ENCODE results near the gene MXD3. TPM values are rescaled to one million over a fixed set of nuclear protein-coding genes. Genes with fewer than 3 reads are reported as not detected.
A peak's percentile ranks its signal among the peaks of the same experiment; 100 is the strongest.

The MXD3 gene
- total RNA-seq, 8 experiments from 2014 or later, result 2.4 to 34.1 (median 6.3) TPM

DNA sequence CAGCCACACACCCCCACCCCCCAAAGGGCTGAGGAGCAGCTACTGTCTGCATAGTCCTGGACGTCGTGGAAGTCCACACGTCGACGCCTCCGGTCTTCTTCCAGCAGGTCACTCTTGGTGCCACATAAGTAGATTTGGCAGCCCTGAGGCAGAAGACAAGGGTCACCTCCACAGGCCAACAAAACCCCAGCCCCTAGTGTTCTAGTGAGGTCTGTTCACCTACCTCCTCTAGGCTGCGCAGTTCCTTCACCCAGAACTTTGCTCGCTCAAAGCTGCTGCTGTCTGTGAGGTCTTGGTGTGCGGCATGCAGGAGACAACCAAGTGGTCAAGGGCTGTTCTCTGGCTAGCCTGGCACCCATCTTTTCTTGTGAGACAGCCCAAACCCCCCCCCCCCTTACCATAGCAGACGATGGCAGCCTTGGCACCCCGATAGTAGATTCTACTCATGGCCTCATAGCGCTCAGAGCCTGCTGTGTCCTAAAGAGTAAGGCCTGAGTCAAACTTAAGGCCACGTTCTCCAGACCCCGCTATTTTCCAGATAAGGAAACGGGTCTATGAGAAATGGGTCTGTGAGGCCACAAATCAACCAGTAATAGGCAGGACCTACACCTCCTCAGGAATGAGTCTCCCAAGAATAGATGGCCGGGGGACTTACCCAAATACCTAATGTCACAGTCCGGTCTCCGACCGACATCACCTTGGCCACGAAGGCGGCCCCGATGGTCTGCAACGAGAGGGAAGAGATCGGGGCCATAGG lies 9.2 kb downstream of the MXD3 start:
- 0 to 80% (median 35%) methylated on average over 1 to 11 of the region's 24 CpGs; no CpG with 5 or more reads in 4 of the 10 experiments for WGBS, 10 experiments
- in situ Hi-C loops (cut with MboI; ENCODE audit: low pct_unique_long_range_greater_than_20kb in 2 of 9, low sequenced_read_pairs in 9 of 9, unreplicated experiment in 9 of 9), result no loop called here
- peaks cover 14 to 17% of the 10 kb centered on the region in 2 donors for H3K4me1 ChIP-seq (replicated peaks in 1 of 2)
- ATAC-seq (replicated peaks in 6 of 8), result peak in 2 of 8 experiments; percentile 1 to 34
- peak overlapping the region in 1 of 2 donors; percentile 87 for H3K27ac ChIP-seq
- H3K4me3 ChIP-seq, result peak overlapping the region; percentile 62 to 95 (median 82)

DNA sequence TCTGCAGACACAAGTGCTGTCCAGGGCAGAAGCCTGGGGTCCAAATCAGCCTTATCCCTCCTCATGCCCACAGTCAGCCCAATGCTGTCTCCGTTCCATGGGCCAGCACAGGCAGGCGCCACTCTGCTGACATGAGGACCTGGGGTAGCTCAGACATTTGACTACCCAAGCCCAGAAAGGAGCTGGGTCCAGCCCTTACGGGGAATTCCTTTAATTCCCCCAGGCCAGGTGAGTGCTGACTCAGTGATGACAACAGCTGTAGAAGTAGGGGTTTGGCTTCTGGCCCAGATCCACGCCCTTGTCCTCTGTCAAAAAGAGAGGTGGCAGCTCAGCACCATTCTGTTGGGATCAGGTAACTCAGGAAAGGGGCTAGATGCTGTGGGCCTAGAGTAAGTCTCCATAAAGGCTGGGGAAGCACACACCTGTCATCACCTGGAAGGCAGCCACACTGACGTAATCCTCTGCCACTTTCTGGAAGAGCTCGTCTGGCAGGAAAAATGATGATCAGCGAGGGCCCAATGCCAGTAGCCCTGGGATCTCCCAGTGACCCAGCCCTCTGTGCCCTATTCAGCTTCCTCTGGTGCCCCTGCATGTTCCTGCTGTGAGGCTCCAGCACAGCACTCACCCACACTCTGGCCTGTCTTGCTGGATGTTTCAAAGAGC lies 10.1 kb downstream of the MXD3 start:
- Histone ChIP-seq H3K4me1 (replicated peaks in 1 of 2) (peaks cover 14 to 17% of the 10 kb centered on the region in 2 donors), H3K4me3 (no peak overlapping the region), H3K27ac (no peak overlapping the region)
- ATAC-seq (replicated peaks in 6 of 8), result no peak
- in situ Hi-C loops (cut with MboI; ENCODE audit: low pct_unique_long_range_greater_than_20kb in 2 of 9, low sequenced_read_pairs in 9 of 9, unreplicated experiment in 9 of 9), result no loop called here
- WGBS, 10 experiments, result 83 to 100% (median 100%) methylated on average over 1 to 4 of the region's 7 CpGs; no CpG with 5 or more reads in 4 of the 10 experiments

DNA sequence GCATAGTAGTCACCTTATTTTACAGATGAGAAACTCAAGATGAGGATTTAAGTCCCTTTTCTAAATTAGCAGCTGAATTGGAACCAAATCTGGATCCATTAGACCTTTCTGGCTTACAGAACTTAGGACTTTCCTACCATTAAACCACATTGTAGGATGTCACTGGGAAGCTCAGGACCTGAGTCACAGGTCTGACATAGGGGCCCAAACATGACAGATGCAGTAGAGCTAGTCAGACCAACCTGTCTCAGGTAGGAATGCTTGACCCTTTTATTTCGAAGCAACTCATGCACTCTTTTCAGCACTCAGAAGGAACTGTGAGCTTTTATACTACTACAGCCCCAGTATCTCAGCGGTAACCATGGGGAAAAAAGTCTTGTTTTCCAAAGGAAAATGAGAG lies 10.7 kb downstream of the MXD3 start:
- Histone ChIP-seq H3K4me3 (no peak overlapping the region), H3K4me1 (replicated peaks in 1 of 2) (peaks cover 14 to 17% of the 10 kb centered on the region in 2 donors), H3K27ac (no peak overlapping the region)
- in situ Hi-C loops (cut with MboI; ENCODE audit: low pct_unique_long_range_greater_than_20kb in 2 of 9, low sequenced_read_pairs in 9 of 9, unreplicated experiment in 9 of 9), result no loop called here
- ATAC-seq (replicated peaks in 6 of 8), result no peak
- 67 to 100% (median 100%) methylated on average over 1 to 2 of the region's 2 CpGs; no CpG with 5 or more reads in 3 of the 10 experiments for WGBS, 10 experiments

DNA sequence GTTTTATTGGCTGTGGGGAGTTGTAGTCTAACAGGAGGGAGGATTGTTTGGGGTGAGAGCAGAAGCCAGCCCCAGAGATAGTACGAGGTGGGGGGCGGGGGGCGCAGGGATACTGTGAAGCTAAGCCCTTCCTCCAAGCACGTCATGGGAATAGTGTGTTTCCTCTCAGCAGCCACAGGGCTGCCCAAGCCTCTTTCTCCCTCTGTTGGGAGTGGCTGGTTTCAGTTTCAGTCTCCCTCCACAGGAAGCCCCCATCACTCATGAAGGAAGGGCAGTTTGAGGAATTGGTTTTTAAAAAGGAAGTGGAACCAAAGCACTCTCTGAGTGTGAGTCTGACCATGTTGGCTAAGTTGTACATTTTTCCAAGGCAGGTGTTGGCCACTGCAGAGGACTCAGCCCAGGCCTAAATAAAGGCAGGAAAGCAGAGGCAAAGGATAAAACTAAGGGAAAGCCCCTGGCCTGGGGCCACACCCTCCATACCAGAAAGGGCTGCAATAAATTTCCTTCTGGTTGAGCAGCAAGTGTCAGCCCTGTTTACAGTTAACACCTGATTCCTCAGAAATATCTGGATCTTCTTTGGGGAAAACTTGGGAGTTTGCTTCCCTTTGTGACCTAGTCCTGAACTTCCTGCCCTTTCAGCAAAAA lies 11.3 kb downstream of the MXD3 start:
- peaks cover 14 to 16% of the 10 kb centered on the region in 2 donors for H3K4me1 ChIP-seq (replicated peaks in 1 of 2)
- H3K4me3 ChIP-seq, result no peak overlapping the region
- ATAC-seq (replicated peaks in 6 of 8), result peak in 5 of 8 experiments; percentile 6 to 42 (median 19)
- in situ Hi-C loops (cut with MboI; ENCODE audit: low pct_unique_long_range_greater_than_20kb in 2 of 9, low sequenced_read_pairs in 9 of 9, unreplicated experiment in 9 of 9), result no loop called here
- 40% methylated on average over 1 of the region's 4 CpGs; no CpG with 5 or more reads in 9 of the 10 experiments for WGBS, 10 experiments
- no peak overlapping the region for H3K27ac ChIP-seq

DNA sequence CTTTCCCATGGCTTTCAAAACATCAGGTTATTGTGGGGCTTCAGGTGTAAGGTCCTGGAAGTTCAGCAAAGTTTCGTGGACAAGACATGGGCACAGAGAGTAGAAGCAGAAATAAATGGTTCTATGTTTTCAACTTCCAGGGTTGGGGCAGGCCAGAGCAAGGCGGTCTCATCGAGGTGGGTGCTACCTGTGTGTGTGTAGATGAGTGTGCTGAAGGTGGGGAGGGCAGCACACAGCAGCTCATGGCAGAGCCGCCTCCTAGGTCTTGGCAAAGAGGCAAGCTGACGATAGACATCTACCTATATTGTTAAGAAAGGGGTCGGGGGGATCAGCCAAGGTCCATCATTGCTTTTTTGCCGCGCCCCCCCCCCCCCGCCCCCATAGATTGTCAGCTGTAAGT lies 12.0 kb downstream of the MXD3 start:
- ATAC-seq (replicated peaks in 6 of 8), result no peak
- WGBS, 10 experiments, result 69 to 100% (median 89%) methylated on average over 1 to 5 of the region's 9 CpGs; no CpG with 5 or more reads in 4 of the 10 experiments
- no peak overlapping the region for H3K27ac ChIP-seq
- peaks cover 9 to 13% of the 10 kb centered on the region in 2 donors for H3K4me1 ChIP-seq (replicated peaks in 1 of 2)
- no peak overlapping the region for H3K4me3 ChIP-seq
- in situ Hi-C loops (cut with MboI; ENCODE audit: low pct_unique_long_range_greater_than_20kb in 2 of 9, low sequenced_read_pairs in 9 of 9, unreplicated experiment in 9 of 9), result loop anchor here in 1 of 9 experiments (25.0 kb wide), 1 partner anchor 187 kb away; no protein-coding TSS in a partner anchor

DNA sequence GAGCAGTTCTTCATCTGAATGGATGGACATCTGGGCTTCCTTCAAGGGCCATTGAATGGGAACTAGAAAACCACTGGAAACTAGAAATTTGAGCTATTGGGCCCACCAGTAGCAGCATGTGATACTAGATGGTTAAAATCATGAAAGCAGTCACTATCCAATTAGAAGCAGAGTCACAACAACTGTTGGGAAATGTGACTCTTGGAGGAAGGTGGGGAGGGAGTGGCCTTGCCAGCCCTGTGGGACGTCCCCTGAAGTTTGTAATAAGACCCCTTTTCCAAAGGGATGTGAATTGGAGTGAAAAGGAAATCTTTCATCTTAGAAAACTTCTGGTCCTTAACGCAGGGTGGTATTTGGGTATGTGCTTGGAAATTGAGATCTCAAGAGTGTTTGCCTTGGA lies 13.8 kb downstream of the MXD3 start:
- Histone ChIP-seq H3K4me3 (no peak overlapping the region), H3K4me1 (replicated peaks in 1 of 2) (peaks cover 6 to 8% of the 10 kb centered on the region in 2 donors), H3K27ac (no peak overlapping the region)
- ATAC-seq (replicated peaks in 6 of 8), result no peak
- in situ Hi-C loops (cut with MboI; ENCODE audit: low pct_unique_long_range_greater_than_20kb in 2 of 9, low sequenced_read_pairs in 9 of 9, unreplicated experiment in 9 of 9), result loop anchor here in 1 of 9 experiments (25.0 kb wide), 1 partner anchor 186 kb away; no protein-coding TSS in a partner anchor
- WGBS, 10 experiments, result 50 to 100% (median 85%) methylated on average over 1 to 2 of the region's 2 CpGs; no CpG with 5 or more reads in 4 of the 10 experiments

DNA sequence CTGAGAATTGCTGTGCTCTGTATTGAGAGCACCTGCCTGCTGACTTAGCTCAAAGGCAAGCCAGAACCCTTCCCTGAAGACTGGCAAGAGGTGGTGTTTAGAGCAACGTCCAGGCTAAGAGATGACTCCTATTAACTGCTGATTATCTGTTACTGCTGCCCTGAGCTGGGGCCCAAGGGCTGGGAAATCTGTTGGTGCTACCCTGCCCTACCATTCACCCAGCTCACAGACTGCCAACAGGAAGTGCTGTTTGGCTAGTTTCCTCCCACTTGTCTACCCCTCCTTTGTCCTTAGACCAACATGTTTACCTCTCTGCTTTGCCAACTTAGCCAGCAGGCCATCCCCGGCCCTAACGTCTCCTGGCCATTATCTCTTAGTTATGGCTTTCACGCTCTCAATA lies 15.1 kb downstream of the MXD3 start:
- no peak for ATAC-seq (replicated peaks in 6 of 8)
- in situ Hi-C loops (cut with MboI; ENCODE audit: low pct_unique_long_range_greater_than_20kb in 2 of 9, low sequenced_read_pairs in 9 of 9, unreplicated experiment in 9 of 9), result loop anchor here in 1 of 9 experiments (25.0 kb wide), 1 partner anchor 184 kb away; no protein-coding TSS in a partner anchor
- H3K27ac ChIP-seq, result no peak overlapping the region
- H3K4me3 ChIP-seq, result no peak overlapping the region
- peaks cover 0 to 3% of the 10 kb centered on the region in 2 donors for H3K4me1 ChIP-seq (replicated peaks in 1 of 2)
- WGBS, 10 experiments, result 71 to 100% (median 90%) methylated on average over 1 to 4 of the region's 4 CpGs; no CpG with 5 or more reads in 2 of the 10 experiments

DNA sequence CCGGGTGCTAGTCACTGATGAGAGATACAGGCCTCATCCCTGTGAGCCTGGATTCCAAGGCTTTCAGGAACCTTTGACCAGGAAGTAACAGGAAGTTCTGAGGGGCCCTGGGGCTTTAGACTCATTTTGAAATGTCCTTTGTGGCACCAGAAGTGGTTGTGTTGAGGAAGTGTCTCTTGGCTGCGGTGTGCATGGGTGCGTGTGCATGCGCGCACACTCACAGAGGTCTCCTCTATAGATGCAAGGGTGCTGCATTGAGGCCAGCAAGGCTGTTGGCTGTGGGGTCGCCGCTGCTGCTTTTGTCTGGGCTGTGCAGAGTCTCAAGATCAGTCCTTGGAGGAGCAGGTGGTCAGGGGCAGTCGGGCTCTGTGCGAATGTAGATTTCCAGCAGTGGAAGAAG lies 15.8 kb downstream of the MXD3 start:
- no peak for ATAC-seq (replicated peaks in 6 of 8)
- WGBS, 10 experiments, result 83 to 100% (median 97%) methylated on average over 1 to 7 of the region's 9 CpGs; no CpG with 5 or more reads in 5 of the 10 experiments
- in situ Hi-C loops (cut with MboI; ENCODE audit: low pct_unique_long_range_greater_than_20kb in 2 of 9, low sequenced_read_pairs in 9 of 9, unreplicated experiment in 9 of 9), result loop anchor here in 1 of 9 experiments (25.0 kb wide), 1 partner anchor 184 kb away; no protein-coding TSS in a partner anchor
- Histone ChIP-seq H3K4me3 (no peak overlapping the region), H3K4me1 (replicated peaks in 1 of 2) (peaks cover 0 to 3% of the 10 kb centered on the region in 2 donors), H3K27ac (no peak overlapping the region)

DNA sequence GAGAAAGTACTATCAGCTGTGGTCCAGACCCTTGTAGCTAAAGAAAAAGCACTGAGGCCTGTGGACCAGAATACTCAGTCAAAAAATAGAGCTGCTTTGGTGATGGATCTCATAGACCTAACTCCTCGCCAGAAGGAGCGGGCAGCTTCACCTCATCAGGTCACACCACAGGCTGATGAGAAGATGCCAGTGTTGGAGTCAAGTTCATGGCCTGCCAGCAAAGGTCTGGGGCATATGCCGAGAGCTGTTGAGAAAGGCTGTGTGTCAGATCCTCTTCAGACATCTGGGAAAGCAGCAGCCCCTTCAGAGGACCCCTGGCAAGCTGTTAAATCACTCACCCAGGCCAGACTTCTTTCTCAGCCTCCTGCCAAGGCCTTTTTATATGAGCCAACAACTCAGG lies 17.1 kb downstream of the MXD3 start:
- no peak overlapping the region for H3K27ac ChIP-seq

DNA sequence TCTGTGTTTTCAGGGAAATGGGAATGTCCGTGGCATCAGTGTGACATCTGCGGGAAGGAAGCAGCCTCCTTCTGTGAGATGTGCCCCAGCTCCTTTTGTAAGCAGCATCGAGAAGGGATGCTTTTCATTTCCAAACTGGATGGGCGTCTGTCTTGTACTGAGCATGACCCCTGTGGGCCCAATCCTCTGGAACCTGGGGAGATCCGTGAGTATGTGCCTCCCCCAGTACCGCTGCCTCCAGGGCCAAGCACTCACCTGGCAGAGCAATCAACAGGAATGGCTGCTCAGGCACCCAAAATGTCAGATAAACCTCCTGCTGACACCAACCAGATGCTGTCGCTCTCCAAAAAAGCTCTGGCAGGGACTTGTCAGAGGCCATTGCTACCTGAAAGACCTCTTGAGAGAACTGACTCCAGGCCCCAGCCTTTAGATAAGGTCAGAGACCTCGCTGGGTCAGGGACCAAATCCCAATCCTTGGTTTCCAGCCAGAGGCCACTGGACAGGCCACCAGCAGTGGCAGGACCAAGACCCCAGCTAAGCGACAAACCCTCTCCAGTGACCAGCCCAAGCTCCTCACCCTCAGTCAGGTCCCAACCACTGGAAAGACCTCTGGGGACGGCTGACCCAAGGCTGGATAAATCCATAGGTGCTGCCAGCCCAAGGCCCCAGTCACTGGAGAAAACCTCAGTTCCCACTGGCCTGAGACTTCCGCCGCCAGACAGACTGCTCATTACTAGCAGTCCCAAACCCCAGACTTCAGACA lies 17.7 kb downstream of the MXD3 start:
- in situ Hi-C loops (cut with MboI; ENCODE audit: low pct_unique_long_range_greater_than_20kb in 2 of 9, low sequenced_read_pairs in 9 of 9, unreplicated experiment in 9 of 9), result loop anchor here in 1 of 9 experiments (25.0 kb wide), 1 partner anchor 182 kb away; no protein-coding TSS in a partner anchor

More for the DNA sequence above, 17.1 kb downstream of the MXD3 start:
- WGBS, 10 experiments, result 100% methylated on average over 1 to 3 of the region's 3 CpGs; no CpG with 5 or more reads in 6 of the 10 experiments
- no peaks in the 10 kb centered on the region for H3K4me1 ChIP-seq (replicated peaks in 1 of 2)
- in situ Hi-C loops (cut with MboI; ENCODE audit: low pct_unique_long_range_greater_than_20kb in 2 of 9, low sequenced_read_pairs in 9 of 9, unreplicated experiment in 9 of 9), result loop anchor here in 1 of 9 experiments (25.0 kb wide), 1 partner anchor 182 kb away; no protein-coding TSS in a partner anchor
- H3K4me3 ChIP-seq, result no peak overlapping the region
- no peak for ATAC-seq (replicated peaks in 6 of 8)

DNA sequence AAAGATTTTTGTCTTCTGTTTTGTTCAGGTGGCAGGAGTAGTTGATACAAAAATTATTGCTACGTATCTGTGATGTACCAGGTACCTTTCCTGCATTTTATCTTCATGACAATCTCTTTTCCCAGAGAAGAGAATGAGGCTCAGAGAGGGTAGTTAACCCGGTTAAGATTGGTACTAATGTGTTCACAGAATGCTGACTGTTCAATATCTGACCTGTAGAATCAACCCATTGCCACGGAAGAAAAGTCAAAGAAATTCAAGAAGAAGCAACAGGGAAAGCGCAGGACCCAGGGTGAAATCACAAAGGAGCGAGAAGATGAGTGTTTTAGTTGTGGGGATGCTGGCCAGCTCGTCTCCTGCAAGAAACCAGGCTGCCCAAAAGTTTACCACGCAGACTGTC lies 20.0 kb downstream of the MXD3 start:
- Histone ChIP-seq H3K27ac (no peak overlapping the region), H3K4me1 (replicated peaks in 1 of 2) (no peaks in the 10 kb centered on the region), H3K4me3 (no peak overlapping the region)
- WGBS, 10 experiments, result 86 to 100% (median 100%) methylated on average over 1 to 5 of the region's 7 CpGs; no CpG with 5 or more reads in 2 of the 10 experiments
- in situ Hi-C loops (cut with MboI; ENCODE audit: low pct_unique_long_range_greater_than_20kb in 2 of 9, low sequenced_read_pairs in 9 of 9, unreplicated experiment in 9 of 9), result loop anchor here in 1 of 9 experiments (25.0 kb wide), 1 partner anchor 179 kb away; no protein-coding TSS in a partner anchor
- no peak for ATAC-seq (replicated peaks in 6 of 8)

More for the DNA sequence above, 17.7 kb downstream of the MXD3 start:
- H3K4me3 ChIP-seq, result no peak overlapping the region
- no peak for ATAC-seq (replicated peaks in 6 of 8)
- H3K27ac ChIP-seq, result no peak overlapping the region
- H3K4me1 ChIP-seq (replicated peaks in 1 of 2), result no peaks in the 10 kb centered on the region
- 90 to 100% (median 97%) methylated on average over 1 to 5 of the region's 12 CpGs; no CpG with 5 or more reads in 2 of the 10 experiments for WGBS, 10 experiments

Data from motor neuron (in vitro differentiated cells).